Measurements from ENCODE around the gene TIMM23.
A peak's percentile ranks its signal among the peaks of the same experiment; 100 is the strongest.

The TIMM23 gene

DNA sequence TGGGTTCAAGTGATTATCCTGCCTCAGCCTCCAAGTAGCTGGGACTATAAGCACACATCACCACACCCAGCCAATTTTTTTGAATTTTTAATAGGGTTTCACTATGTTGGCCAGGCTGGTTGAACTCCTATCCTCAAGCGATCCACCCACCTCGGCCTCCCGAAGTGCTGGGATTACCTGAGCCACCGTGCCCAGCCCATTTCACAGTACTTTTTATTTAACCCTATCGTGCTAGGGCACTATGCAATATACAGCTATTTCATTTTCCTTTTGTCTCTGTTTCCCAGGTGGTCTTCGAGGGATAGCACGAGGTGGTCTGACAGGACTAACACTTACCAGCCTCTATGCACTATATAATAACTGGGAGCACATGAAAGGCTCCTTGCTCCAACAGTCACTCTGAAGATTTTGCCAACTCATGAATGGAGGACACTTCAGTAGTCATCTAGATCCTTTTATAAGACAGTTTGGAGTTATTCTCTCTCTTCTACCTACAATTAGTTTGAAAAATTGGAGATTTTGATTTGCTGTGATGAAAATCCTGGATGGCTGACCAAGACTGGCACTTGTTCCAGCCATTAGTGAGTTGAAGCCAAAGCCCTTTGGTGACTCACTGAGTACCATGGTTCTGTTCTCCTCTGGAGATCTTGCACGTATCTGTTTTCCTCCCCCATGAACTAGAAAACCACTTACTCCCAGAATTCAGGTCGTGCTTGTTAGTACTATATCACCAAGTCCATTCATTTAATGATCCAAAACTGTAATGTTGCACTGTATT, 30.8 kb downstream of the TIMM23 start:
- TF ChIP-seq, protein P1, sequence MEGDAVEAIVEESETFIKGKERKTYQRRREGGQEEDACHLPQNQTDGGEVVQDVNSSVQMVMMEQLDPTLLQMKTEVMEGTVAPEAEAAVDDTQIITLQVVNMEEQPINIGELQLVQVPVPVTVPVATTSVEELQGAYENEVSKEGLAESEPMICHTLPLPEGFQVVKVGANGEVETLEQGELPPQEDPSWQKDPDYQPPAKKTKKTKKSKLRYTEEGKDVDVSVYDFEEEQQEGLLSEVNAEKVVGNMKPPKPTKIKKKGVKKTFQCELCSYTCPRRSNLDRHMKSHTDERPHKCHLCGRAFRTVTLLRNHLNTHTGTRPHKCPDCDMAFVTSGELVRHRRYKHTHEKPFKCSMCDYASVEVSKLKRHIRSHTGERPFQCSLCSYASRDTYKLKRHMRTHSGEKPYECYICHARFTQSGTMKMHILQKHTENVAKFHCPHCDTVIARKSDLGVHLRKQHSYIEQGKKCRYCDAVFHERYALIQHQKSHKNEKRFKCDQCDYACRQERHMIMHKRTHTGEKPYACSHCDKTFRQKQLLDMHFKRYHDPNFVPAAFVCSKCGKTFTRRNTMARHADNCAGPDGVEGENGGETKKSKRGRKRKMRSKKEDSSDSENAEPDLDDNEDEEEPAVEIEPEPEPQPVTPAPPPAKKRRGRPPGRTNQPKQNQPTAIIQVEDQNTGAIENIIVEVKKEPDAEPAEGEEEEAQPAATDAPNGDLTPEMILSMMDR (conservative IDR thresholded peaks at IDR 0.05; ENCODE audit: low read depth, low read length): no peak
- no peak for DNase-seq (ENCODE audit: low read depth)
- H3K4me3 ChIP-seq (ENCODE audit: low read depth, low read length): no peak overlapping the region

DNA sequence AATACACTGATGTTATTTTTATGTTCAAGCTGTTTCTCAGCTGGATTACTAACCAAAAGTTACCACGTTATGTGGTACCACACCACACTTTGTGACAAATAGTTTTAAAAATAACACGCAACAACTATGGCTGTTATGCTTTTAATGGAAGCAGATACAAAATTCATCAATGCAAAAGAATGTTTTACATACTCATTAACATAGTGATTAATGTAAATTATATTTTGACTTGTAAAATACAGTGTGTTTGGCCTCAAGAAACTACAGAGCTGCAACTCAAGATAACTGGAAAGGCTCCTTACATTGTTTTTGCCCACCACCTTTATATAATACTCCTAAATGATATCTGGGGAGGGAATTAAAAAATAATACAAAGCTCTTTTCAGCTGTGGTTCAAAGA, 32.7 kb downstream of the TIMM23 start:
- no peak for DNase-seq (ENCODE audit: low read depth)
- TF ChIP-seq, protein P1 (conservative IDR thresholded peaks at IDR 0.05; ENCODE audit: low read depth, low read length): no peak
- no peak overlapping the region for H3K4me3 ChIP-seq (ENCODE audit: low read depth, low read length)

DNA sequence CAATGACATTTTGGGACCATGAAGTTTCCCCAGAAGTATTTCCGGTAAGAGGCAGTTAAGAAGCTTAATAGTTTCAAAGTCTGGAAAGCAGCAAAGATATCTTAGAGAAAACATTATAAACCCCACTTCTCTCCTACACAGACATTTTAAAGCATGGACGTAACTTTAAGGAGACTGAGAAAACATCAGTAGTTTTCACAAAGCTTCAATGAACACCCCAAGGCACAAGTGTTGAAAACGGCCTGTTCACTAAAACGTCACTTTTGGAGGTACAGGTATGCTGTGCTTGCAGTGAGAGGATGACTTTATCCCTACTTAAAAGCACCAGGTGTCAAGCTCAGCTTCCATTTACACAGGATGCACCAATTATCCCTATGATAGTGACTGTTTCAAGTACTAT, 33.1 kb downstream of the TIMM23 start:
- TF ChIP-seq, protein P1 (conservative IDR thresholded peaks at IDR 0.05; ENCODE audit: low read depth, low read length): no peak
- no peak for DNase-seq (ENCODE audit: low read depth)
- no peak overlapping the region for H3K4me3 ChIP-seq (ENCODE audit: low read depth, low read length)

DNA sequence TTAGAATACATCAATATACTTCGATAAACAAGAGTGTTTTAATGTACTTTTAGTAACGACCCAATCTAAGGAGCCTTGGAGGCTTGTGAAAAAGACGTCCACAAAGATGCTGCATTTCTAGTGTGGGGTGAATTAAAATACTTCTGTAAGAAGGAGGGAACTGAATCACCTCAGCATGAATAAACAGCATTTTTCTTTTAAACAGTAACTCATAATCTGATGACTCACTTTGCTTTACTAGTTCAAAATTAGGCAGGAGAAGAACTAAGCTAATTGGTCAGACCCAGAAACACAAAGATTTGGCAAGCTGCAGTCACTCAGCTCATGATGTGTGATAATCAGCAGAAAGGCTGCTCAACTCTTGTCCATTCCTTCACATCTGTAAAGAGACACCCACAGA, 33.9 kb downstream of the TIMM23 start:
- TF ChIP-seq, protein P1 (conservative IDR thresholded peaks at IDR 0.05; ENCODE audit: low read depth, low read length): no peak
- no peak overlapping the region for H3K4me3 ChIP-seq (ENCODE audit: low read depth, low read length)
- DNase-seq (ENCODE audit: low read depth): peak; percentile 66

DNA sequence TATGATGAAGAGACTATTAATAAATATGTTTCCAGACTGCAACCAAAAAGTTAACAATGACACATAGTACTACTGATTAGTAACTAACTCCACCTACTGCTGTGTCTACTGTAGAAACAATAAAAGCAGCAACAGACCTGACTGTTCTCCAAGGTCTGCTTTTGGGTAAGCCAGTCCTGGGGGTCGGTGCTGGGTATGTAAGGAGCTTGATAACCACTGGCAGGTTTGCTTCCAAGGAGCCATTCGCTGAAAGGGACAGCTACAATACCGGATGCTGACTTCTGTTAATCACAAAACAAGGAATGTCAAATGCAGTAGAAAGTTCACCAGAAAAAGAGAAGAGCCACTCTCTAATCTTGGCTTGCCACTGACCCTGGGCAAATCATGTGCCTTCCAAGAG, 40.5 kb downstream of the TIMM23 start:
- H3K4me3 ChIP-seq (ENCODE audit: low read depth, low read length): no peak overlapping the region
- no peak for DNase-seq (ENCODE audit: low read depth)
- TF ChIP-seq, protein P1 (conservative IDR thresholded peaks at IDR 0.05; ENCODE audit: low read depth, low read length): no peak

DNA sequence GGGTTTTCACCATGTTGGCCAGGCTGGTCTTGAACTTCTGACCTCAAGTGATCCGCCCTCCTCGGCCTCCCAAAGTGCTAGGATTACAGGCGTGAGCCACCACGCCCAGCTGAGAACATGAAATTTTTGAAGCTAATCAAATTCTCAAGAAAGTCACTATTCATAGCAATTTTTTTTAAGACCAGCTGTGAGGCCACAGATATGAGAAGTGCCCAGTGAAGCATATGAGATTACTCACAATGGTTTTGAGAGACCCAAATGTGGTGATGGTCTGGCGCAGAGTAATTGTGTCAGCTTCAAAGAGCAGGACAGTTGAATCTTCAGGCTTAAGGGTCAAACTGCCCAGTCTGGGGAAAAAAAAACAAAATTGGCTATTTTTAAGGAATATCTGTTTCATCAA, 41.9 kb downstream of the TIMM23 start:
- no peak for DNase-seq (ENCODE audit: low read depth)
- no peak overlapping the region for H3K4me3 ChIP-seq (ENCODE audit: low read depth, low read length)
- TF ChIP-seq, protein P1 (conservative IDR thresholded peaks at IDR 0.05; ENCODE audit: low read depth, low read length): no peak

All from choroid plexus epithelial cell (primary cell).